ENCODE measurements around the gene HNMT. TPM values are rescaled to one million over a fixed set of nuclear protein-coding genes. Genes with fewer than 3 reads are reported as not detected.
"Not testable (repeated sequence)": the region's sequence is repeated elsewhere in the genome, so short reads cannot be mapped to it uniquely, and the experiment has no call there.

The HNMT gene
- polyA plus RNA-seq (2013, experiment 1 of 2): 7.8 TPM
- 8.8 TPM for polyA plus RNA-seq (2013, experiment 2 of 2)

DNA sequence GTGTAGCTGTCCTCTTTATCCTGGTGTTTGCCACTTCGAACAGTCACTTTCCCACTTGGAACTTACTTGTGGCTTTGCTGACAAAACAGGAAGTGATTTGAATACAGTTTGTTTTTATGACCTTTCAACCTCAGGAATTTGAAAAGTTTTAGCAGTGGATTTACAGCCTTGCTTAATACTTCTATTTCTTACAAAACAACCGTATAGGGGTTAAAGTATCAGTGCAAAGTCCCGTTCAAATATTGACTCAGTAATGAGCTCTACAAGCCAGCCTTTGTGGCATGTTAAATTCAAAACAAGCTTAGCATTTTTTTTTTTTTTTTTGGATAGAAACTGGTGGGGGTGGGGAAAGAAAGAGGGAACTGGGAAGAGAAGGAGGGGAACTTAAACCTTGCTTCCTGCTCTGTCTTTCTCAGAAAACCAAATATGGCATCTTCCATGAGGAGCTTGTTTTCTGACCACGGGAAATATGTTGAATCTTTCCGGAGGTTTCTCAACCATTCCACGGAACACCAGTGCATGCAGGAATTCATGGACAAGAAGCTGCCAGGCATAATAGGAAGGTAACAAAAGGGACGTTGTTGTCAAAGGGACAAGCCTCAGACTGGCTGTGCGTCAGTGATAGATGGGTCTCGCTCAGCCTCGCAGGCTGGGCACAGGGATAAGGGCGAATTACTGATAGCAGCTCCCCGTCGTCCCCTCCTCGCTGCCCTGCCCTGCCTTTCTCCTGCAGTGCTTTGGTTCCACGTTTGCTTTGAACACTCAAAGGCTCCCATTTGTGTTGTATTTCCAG, at the start of gene HNMT:
Gene HNMT (plus strand): TSS at position 408 of the 793 bp plus-strand sequence. CDS start 19 bp downstream, at position 427.
- H3K79me1 ChIP-seq (ENCODE audit: low read length): peaks cover 1% of the 10 kb centered on the region
- no peak within 1 kb of the TSS for H2AK5ac ChIP-seq (ENCODE audit: low read length)
- H3K4me3 ChIP-seq (ENCODE audit: low read length): no peak within 1 kb of the TSS
- peak within 1 kb of the TSS; percentile 92 for H3K27ac ChIP-seq (ENCODE audit: low read depth, low read length)
- peak within 1 kb of the TSS; percentile 48 for H3K4ac ChIP-seq (ENCODE audit: low read depth, low read length)
- peak within 1 kb of the TSS; percentile 30 for H3K4me2 ChIP-seq (ENCODE audit: low read length)
- no peaks in the 10 kb centered on the region for H3K79me2 ChIP-seq (ENCODE audit: control insufficient read depth, insufficient read depth, low read length)
- H3K56ac ChIP-seq (ENCODE audit: low read length): peak within 1 kb of the TSS; percentile 86
- H3K18ac ChIP-seq (ENCODE audit: low read length): peak within 1 kb of the TSS; percentile 42
- peak within 1 kb of the TSS; percentile 19 for H2BK120ac ChIP-seq (ENCODE audit: low read depth, low read length)
- peak within 1 kb of the TSS; percentile 5 for H2BK15ac ChIP-seq (replicated peaks; ENCODE audit: low read depth)
- peak within 1 kb of the TSS; percentile 62 for H3K9ac ChIP-seq (ENCODE audit: low read length)
- H3K27me3 ChIP-seq (ENCODE audit: insufficient read depth, low read length, poor library complexity): no peaks in the 10 kb centered on the region
- H3K23ac ChIP-seq (ENCODE audit: low read length): no peak within 1 kb of the TSS
- peak within 1 kb of the TSS; percentile 94 for H2BK5ac ChIP-seq (ENCODE audit: low read length)
- DNase-seq: peak; percentile 90
- WGBS (ENCODE audit: extremely low coverage, insufficient coverage, low lambda C conversion rate): no CpG with 5 or more reads among the region's 15 CpGs
- H4K8ac ChIP-seq (ENCODE audit: low read depth, low read length): no peak within 1 kb of the TSS
- peaks cover 5% of the 10 kb centered on the region for H3K4me1 ChIP-seq (ENCODE audit: control insufficient read depth, low read depth, low read length)
- H3K36me3 ChIP-seq (ENCODE audit: control insufficient read depth, insufficient read depth, low read length): no peaks in the 10 kb centered on the region
- no peak within 1 kb of the TSS for H4K5ac ChIP-seq (ENCODE audit: low read length)

- DNase-seq: no peak
- no CpG with 5 or more reads among the region's 2 CpGs for WGBS (ENCODE audit: extremely low coverage, insufficient coverage, low lambda C conversion rate)
- no peak overlapping the region for H3K56ac ChIP-seq (ENCODE audit: low read length)
Measured at GRCh38 chr2:137921105-137921880, 43.0 kb upstream of the HNMT start.

GRCh38 chr2:137922171-137922570, 42.1 kb upstream of the HNMT start:
- H2BK15ac ChIP-seq (replicated peaks; ENCODE audit: low read depth); DNase-seq; H3K4me3 ChIP-seq (ENCODE audit: low read length); H3K79me2 ChIP-seq (ENCODE audit: control insufficient read depth, insufficient read depth, low read length); H3K56ac ChIP-seq (ENCODE audit: low read length); H3K4me2 ChIP-seq (ENCODE audit: low read length); H3K36me3 ChIP-seq (ENCODE audit: control insufficient read depth, insufficient read depth, low read length); H2BK5ac ChIP-seq (ENCODE audit: low read length); H2AK5ac ChIP-seq (ENCODE audit: low read length); H4K8ac ChIP-seq (ENCODE audit: low read depth, low read length); H2BK120ac ChIP-seq (ENCODE audit: low read depth, low read length); H3K27ac ChIP-seq (ENCODE audit: low read depth, low read length); H3K9ac ChIP-seq (ENCODE audit: low read length); H3K4ac ChIP-seq (ENCODE audit: low read depth, low read length); H3K27me3 ChIP-seq (ENCODE audit: insufficient read depth, low read length, poor library complexity); H3K18ac ChIP-seq (ENCODE audit: low read length); H3K23ac ChIP-seq (ENCODE audit: low read length); H3K4me1 ChIP-seq (ENCODE audit: control insufficient read depth, low read depth, low read length); H4K5ac ChIP-seq (ENCODE audit: low read length); H3K79me1 ChIP-seq (ENCODE audit: low read length): not testable (repeated sequence)

More at GRCh38 chr2:137921105-137921880, 43.0 kb upstream of the HNMT start:
- H4K8ac ChIP-seq (ENCODE audit: low read depth, low read length): no peak overlapping the region
- H2BK120ac ChIP-seq (ENCODE audit: low read depth, low read length): no peak overlapping the region
- no peak overlapping the region for H3K4ac ChIP-seq (ENCODE audit: low read depth, low read length)
- H3K36me3 ChIP-seq (ENCODE audit: control insufficient read depth, insufficient read depth, low read length): no peaks in the 10 kb centered on the region
- no peak overlapping the region for H3K23ac ChIP-seq (ENCODE audit: low read length)
- H3K79me1 ChIP-seq (ENCODE audit: low read length): no peaks in the 10 kb centered on the region
- no peak overlapping the region for H2BK15ac ChIP-seq (replicated peaks; ENCODE audit: low read depth)
- no peak overlapping the region for H3K4me2 ChIP-seq (ENCODE audit: low read length)
- no peak overlapping the region for H3K9ac ChIP-seq (ENCODE audit: low read length)
- H4K5ac ChIP-seq (ENCODE audit: low read length): no peak overlapping the region
- no peak overlapping the region for H3K27ac ChIP-seq (ENCODE audit: low read depth, low read length)
- no peak overlapping the region for H2AK5ac ChIP-seq (ENCODE audit: low read length)
- H3K4me3 ChIP-seq (ENCODE audit: low read length): no peak overlapping the region
- no peaks in the 10 kb centered on the region for H3K27me3 ChIP-seq (ENCODE audit: insufficient read depth, low read length, poor library complexity)
- no peak overlapping the region for H2BK5ac ChIP-seq (ENCODE audit: low read length)
- H3K18ac ChIP-seq (ENCODE audit: low read length): no peak overlapping the region
- no peaks in the 10 kb centered on the region for H3K4me1 ChIP-seq (ENCODE audit: control insufficient read depth, low read depth, low read length)
- no peaks in the 10 kb centered on the region for H3K79me2 ChIP-seq (ENCODE audit: control insufficient read depth, insufficient read depth, low read length)

GRCh38 chr2:137924019-137924418, 40.3 kb upstream of the HNMT start:
- Histone ChIP-seq H4K5ac (ENCODE audit: low read length) (no peak overlapping the region), H3K4me1 (ENCODE audit: control insufficient read depth, low read depth, low read length) (no peaks in the 10 kb centered on the region), H2BK15ac (replicated peaks; ENCODE audit: low read depth) (no peak overlapping the region), H3K27me3 (ENCODE audit: insufficient read depth, low read length, poor library complexity) (no peaks in the 10 kb centered on the region), H3K4ac (ENCODE audit: low read depth, low read length) (no peak overlapping the region), H3K18ac (ENCODE audit: low read length) (no peak overlapping the region), H3K4me3 (ENCODE audit: low read length) (no peak overlapping the region), H2BK5ac (ENCODE audit: low read length) (no peak overlapping the region), H3K4me2 (ENCODE audit: low read length) (no peak overlapping the region), H3K56ac (ENCODE audit: low read length) (no peak overlapping the region), H3K27ac (ENCODE audit: low read depth, low read length) (no peak overlapping the region), H3K23ac (ENCODE audit: low read length) (no peak overlapping the region), H3K36me3 (ENCODE audit: control insufficient read depth, insufficient read depth, low read length) (no peaks in the 10 kb centered on the region), H2BK120ac (ENCODE audit: low read depth, low read length) (no peak overlapping the region), H2AK5ac (ENCODE audit: low read length) (no peak overlapping the region), H3K79me2 (ENCODE audit: control insufficient read depth, insufficient read depth, low read length) (no peaks in the 10 kb centered on the region), H4K8ac (ENCODE audit: low read depth, low read length) (no peak overlapping the region), H3K9ac (ENCODE audit: low read length) (no peak overlapping the region), H3K79me1 (ENCODE audit: low read length) (no peaks in the 10 kb centered on the region)
- no peak for DNase-seq
- no CpG with 5 or more reads among the region's 1 CpG for WGBS (ENCODE audit: extremely low coverage, insufficient coverage, low lambda C conversion rate)

DNA sequence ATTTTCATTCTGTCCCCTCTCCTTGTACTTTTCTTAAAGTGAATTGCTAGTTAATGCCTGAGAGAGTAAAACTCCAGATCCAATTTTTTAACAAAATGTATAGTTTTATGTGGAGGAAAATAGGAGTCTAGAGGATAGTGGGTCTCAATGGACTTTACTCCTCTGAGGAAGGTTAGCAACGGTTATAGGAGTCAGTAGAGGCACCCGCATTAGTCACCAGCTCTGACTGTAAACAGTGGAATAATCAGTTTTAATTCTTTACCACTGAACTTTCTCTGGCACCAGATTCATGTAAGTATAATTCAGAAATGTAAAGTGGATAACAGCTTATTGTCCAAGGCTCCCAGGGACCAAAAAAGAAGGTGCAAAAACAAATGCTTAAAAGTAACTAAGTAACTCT, 38.7 kb upstream of the HNMT start:
- H3K4me1 ChIP-seq (ENCODE audit: control insufficient read depth, low read depth, low read length): peaks cover 2% of the 10 kb centered on the region
- WGBS (ENCODE audit: extremely low coverage, insufficient coverage, low lambda C conversion rate): no CpG with 5 or more reads among the region's 2 CpGs
- H3K79me1 ChIP-seq (ENCODE audit: low read length): no peaks in the 10 kb centered on the region

More for the DNA sequence above, 38.7 kb upstream of the HNMT start:
- no peak overlapping the region for H3K56ac ChIP-seq (ENCODE audit: low read length)
- no peaks in the 10 kb centered on the region for H3K27me3 ChIP-seq (ENCODE audit: insufficient read depth, low read length, poor library complexity)
- no peaks in the 10 kb centered on the region for H3K79me2 ChIP-seq (ENCODE audit: control insufficient read depth, insufficient read depth, low read length)
- H2AK5ac ChIP-seq (ENCODE audit: low read length): no peak overlapping the region
- H3K18ac ChIP-seq (ENCODE audit: low read length): no peak overlapping the region
- no peak overlapping the region for H4K8ac ChIP-seq (ENCODE audit: low read depth, low read length)
- H3K27ac ChIP-seq (ENCODE audit: low read depth, low read length): no peak overlapping the region
- no peak for DNase-seq
- no peak overlapping the region for H3K23ac ChIP-seq (ENCODE audit: low read length)
- no peaks in the 10 kb centered on the region for H3K36me3 ChIP-seq (ENCODE audit: control insufficient read depth, insufficient read depth, low read length)
- H3K4me3 ChIP-seq (ENCODE audit: low read length): no peak overlapping the region
- H2BK5ac ChIP-seq (ENCODE audit: low read length): no peak overlapping the region
- no peak overlapping the region for H2BK120ac ChIP-seq (ENCODE audit: low read depth, low read length)
- no peak overlapping the region for H3K4me2 ChIP-seq (ENCODE audit: low read length)
- no peak overlapping the region for H3K9ac ChIP-seq (ENCODE audit: low read length)
- no peak overlapping the region for H4K5ac ChIP-seq (ENCODE audit: low read length)
- no peak overlapping the region for H3K4ac ChIP-seq (ENCODE audit: low read depth, low read length)
- H2BK15ac ChIP-seq (replicated peaks; ENCODE audit: low read depth): no peak overlapping the region
